SK-N-SH (cell line): ENCODE results near the gene TSC22D1. TPM values are rescaled to one million over a fixed set of nuclear protein-coding genes. Genes with fewer than 3 reads are reported as not detected.

Experiments used
- CTCF ChIA-PET: fragments of 300-600, 350-600 bp; formaldehyde crosslinking; extraction: SDS; loops from one replicate; lab custom pipeline; 2021; lab: Yijun Ruan, JAX
- POLR2A ChIA-PET: fragments of 350-600 bp; sonication (Branson Sonifier 250); formaldehyde crosslinking; extraction: SDS; loops from one replicate; lab custom pipeline; 2020; ENCODE audit warnings: antibody characterized with exemption, inconsistent platforms; lab: Yijun Ruan, JAX
- DNase-seq: peaks from one replicate; pipeline ENCODE4 v3.0.0; 2012
- H2AFZ ChIP-seq: fragments of 200-600 bp; sonication (generic); 2 replicates; pipeline ENCODE4 v1.8.1; 2016; ENCODE audit warnings: antibody characterized with exemption, mild to moderate bottlenecking, low read depth
- H3F3A ChIP-seq: fragments of 200-600 bp; sonication (generic); replicated peaks from 2 replicates; pipeline ENCODE3; 2016; ENCODE audit warnings: antibody characterized with exemption, mild to moderate bottlenecking; ENCODE audit not compliant: insufficient read depth
- H3K27ac ChIP-seq, 2 experiments: fragments of 200-500 bp in 1 of 2; fragments of 200-600 bp in 1 of 2; sonication (Bioruptor generic) in 1 of 2; sonication (generic), shearing (Covaris generic) in 1 of 2; 2 replicates each; pipeline versions ENCODE4 v1.5.1 to v1.6.1; 2014 to 2016; ENCODE audit warnings: low read depth in 2 of 2, inconsistent platforms in 1 of 2, low read length in 1 of 2, mild to moderate bottlenecking in 1 of 2, mixed read lengths in 1 of 2
- H3K27me3 ChIP-seq: fragments of 200-600 bp; sonication (generic), shearing (Covaris generic); 2 replicates; pipeline ENCODE4 v1.6.1; 2016; ENCODE audit warnings: mixed run types; ENCODE audit not compliant: insufficient read depth
- H3K36me3 ChIP-seq, 2 experiments: fragments of 200-500 bp in 1 of 2; fragments of 200-600 bp in 1 of 2; sonication (Bioruptor generic) in 1 of 2; sonication (generic) in 1 of 2; replicated peaks in 1 of 2; 2 replicates each; pipeline versions ENCODE3 to v1.5.1; 2014 to 2016; ENCODE audit warnings: low read length in 1 of 2, mild to moderate bottlenecking in 1 of 2; ENCODE audit not compliant: insufficient read depth in 2 of 2, control insufficient read depth in 1 of 2
- H3K4me1 ChIP-seq, 2 experiments: fragments of 200-500 bp in 1 of 2; fragments of 200-600 bp in 1 of 2; sonication (Bioruptor generic) in 1 of 2; sonication (generic), shearing (Covaris generic) in 1 of 2; 2 replicates each; pipeline versions ENCODE4 v1.5.1 to v1.6.1; 2014 to 2016; ENCODE audit warnings: low read depth in 1 of 2, low read length in 1 of 2, mixed run types in 1 of 2; ENCODE audit not compliant: insufficient read depth in 2 of 2, control insufficient read depth in 1 of 2
- H3K4me2 ChIP-seq: fragments of 200-600 bp; sonication (generic), shearing (Covaris generic); 2 replicates; pipeline ENCODE4 v1.6.1; 2017; ENCODE audit warnings: mixed run types
- H3K4me3 ChIP-seq, 2 experiments: fragments of 200-500 bp in 1 of 2; fragments of 200-600 bp in 1 of 2; sonication (Bioruptor generic) in 1 of 2; sonication (generic), shearing (Covaris generic) in 1 of 2; 2 replicates each; pipeline versions ENCODE4 v1.5.1 to v1.8.1; 2014 to 2016; ENCODE audit warnings: low read depth in 2 of 2, inconsistent platforms in 1 of 2, low read length in 1 of 2, mild to moderate bottlenecking in 1 of 2, mixed read lengths in 1 of 2, moderate library complexity in 1 of 2
- H3K79me2 ChIP-seq: fragments of 200-600 bp; sonication (generic); 2 replicates; pipeline ENCODE4 v1.8.1; 2017; ENCODE audit warnings: mild to moderate bottlenecking; ENCODE audit not compliant: insufficient read depth
- H3K9ac ChIP-seq: fragments of 200-600 bp; sonication (generic); 2 replicates; pipeline ENCODE4 v1.6.1; 2017; ENCODE audit warnings: mixed run types
- H3K9me2 ChIP-seq: fragments of 200-600 bp; sonication (generic); 2 replicates; pipeline ENCODE4 v1.6.1; 2017; ENCODE audit warnings: mixed run types
- H3K9me3 ChIP-seq: fragments of 200-600 bp; sonication (generic); 2 replicates; pipeline ENCODE4 v1.6.1; 2017; ENCODE audit warnings: mixed run types, mild to moderate bottlenecking, moderate library complexity
- H4K20me1 ChIP-seq: fragments of 200-600 bp; sonication (generic); 2 replicates; pipeline ENCODE4 v1.6.1; 2017; ENCODE audit warnings: mild to moderate bottlenecking, mixed run types; ENCODE audit not compliant: insufficient read depth
- ELF1 ChIP-seq: IDR thresholded peaks from 2 replicates; pipeline ENCODE4 v1.4.0; 2012
- EP300 ChIP-seq, 2 experiments: IDR thresholded peaks; 2 replicates each; pipeline versions ENCODE4 v1.4.0 to v1.6.1; 2012; ENCODE audit warnings: borderline replicate concordance in 1 of 2, low read depth in 1 of 2, low read length in 1 of 2
- FOXJ3 ChIP-seq: sonication (generic); formaldehyde crosslinking; IDR thresholded peaks from 2 replicates; pipeline ENCODE4 v1.5.1; 2020; ENCODE audit warnings: mild to moderate bottlenecking, missing genetic modification reagents
- GABPA ChIP-seq: IDR thresholded peaks from 2 replicates; pipeline ENCODE4 v1.4.0; 2012; ENCODE audit warnings: low read depth, mild to moderate bottlenecking
- GATA2 ChIP-seq: sonication (generic); formaldehyde crosslinking; IDR thresholded peaks from 2 replicates; pipeline ENCODE4 v1.5.0; 2020; ENCODE audit warnings: mild to moderate bottlenecking, missing genetic modification reagents
- JUND ChIP-seq: IDR thresholded peaks from 2 replicates; pipeline ENCODE4 v1.4.0; 2012
- MEF2A ChIP-seq: IDR thresholded peaks from 2 replicates; pipeline ENCODE4 v1.4.0; 2012; ENCODE audit warnings: low read depth, borderline replicate concordance
- MXI1 ChIP-seq: IDR thresholded peaks from 2 replicates; pipeline ENCODE4 v1.6.1; 2012; ENCODE audit warnings: mild to moderate bottlenecking, low read depth, low read length, improper control_type of control experiment
- NFIC ChIP-seq: IDR thresholded peaks from 2 replicates; pipeline ENCODE4 v1.4.0; 2012; ENCODE audit warnings: borderline replicate concordance
- PBX3 ChIP-seq: IDR thresholded peaks from 2 replicates; pipeline ENCODE4; 2012
- RCOR1 ChIP-seq: fragments of 150-350 bp; IDR thresholded peaks from 2 replicates; pipeline ENCODE4 v1.6.1; 2017; ENCODE audit warnings: antibody characterized with exemption, low read length
- REST ChIP-seq: IDR thresholded peaks from 2 replicates; pipeline ENCODE4 v1.6.1; 2012; ENCODE audit warnings: mild to moderate bottlenecking, low read depth, low read length, moderate library complexity
- SMC3 ChIP-seq: IDR thresholded peaks from 2 replicates; pipeline ENCODE4 v1.6.1; 2012; ENCODE audit warnings: low read depth, low read length, improper control_type of control experiment
- TAF1 ChIP-seq: IDR thresholded peaks from 2 replicates; pipeline ENCODE4 v1.6.1; 2012; ENCODE audit warnings: low read depth, mild to moderate bottlenecking, low read length, moderate library complexity, borderline replicate concordance
- TCF12 ChIP-seq: IDR thresholded peaks from 2 replicates; pipeline ENCODE4 v1.4.0; 2012
- YY1 ChIP-seq: IDR thresholded peaks from 2 replicates; pipeline ENCODE4 v1.4.0; 2012; ENCODE audit warnings: low read depth, mild to moderate bottlenecking
- WGBS: methylation state at CpG from one replicate; pipeline ENCODE4 v1.1.6; 2017; ENCODE audit warnings: low lambda C conversion rate; 5-methylcytosine and 5-hydroxymethylcytosine counted together
- polyA plus RNA-seq, 3 experiments: library from polyadenylated mRNA; depleted of rRNA; stranded (reverse); fragments of >200 nt; gene quantifications; 2 replicates each; pipeline ENCODE4 v1.2.3, GENCODE V29; 2012
- TF ChIP-seq, protein P1 (sequence below): IDR thresholded peaks from 2 replicates; pipeline ENCODE4 v1.4.0; 2012; ENCODE audit warnings: low read depth, borderline replicate concordance
- TF ChIP-seq, protein P2 (sequence below): fragments of 200-600 bp; sonication (generic); IDR thresholded peaks from 2 replicates; pipeline ENCODE4 v1.6.1; 2017; ENCODE audit warnings: antibody characterized with exemption, mild to moderate bottlenecking, moderate library complexity
- TF ChIP-seq, protein P3 (sequence below): IDR thresholded peaks from 2 replicates; pipeline ENCODE4 v1.4.0; 2012; ENCODE audit warnings: low read depth
- TF ChIP-seq, protein P4 (sequence below): fragments of 150-350 bp; IDR thresholded peaks from 2 replicates; pipeline ENCODE4 v1.6.1; 2017; ENCODE audit warnings: antibody characterized with exemption, low read length, low read depth, borderline replicate concordance

The TSC22D1 gene
- polyA plus RNA-seq, 1 of the 3 experiments (the other 2 are of a cell fraction) = 137 TPM

GRCh38 chr13:44397766-44398223 lies 178.3 kb downstream of the TSC22D1 start (continued):
- TF ChIP-seq, protein P1, sequence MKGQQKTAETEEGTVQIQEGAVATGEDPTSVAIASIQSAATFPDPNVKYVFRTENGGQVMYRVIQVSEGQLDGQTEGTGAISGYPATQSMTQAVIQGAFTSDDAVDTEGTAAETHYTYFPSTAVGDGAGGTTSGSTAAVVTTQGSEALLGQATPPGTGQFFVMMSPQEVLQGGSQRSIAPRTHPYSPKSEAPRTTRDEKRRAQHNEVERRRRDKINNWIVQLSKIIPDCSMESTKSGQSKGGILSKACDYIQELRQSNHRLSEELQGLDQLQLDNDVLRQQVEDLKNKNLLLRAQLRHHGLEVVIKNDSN = no peak
- TF ChIP-seq, all 33 proteins: peak for 0

DNA sequence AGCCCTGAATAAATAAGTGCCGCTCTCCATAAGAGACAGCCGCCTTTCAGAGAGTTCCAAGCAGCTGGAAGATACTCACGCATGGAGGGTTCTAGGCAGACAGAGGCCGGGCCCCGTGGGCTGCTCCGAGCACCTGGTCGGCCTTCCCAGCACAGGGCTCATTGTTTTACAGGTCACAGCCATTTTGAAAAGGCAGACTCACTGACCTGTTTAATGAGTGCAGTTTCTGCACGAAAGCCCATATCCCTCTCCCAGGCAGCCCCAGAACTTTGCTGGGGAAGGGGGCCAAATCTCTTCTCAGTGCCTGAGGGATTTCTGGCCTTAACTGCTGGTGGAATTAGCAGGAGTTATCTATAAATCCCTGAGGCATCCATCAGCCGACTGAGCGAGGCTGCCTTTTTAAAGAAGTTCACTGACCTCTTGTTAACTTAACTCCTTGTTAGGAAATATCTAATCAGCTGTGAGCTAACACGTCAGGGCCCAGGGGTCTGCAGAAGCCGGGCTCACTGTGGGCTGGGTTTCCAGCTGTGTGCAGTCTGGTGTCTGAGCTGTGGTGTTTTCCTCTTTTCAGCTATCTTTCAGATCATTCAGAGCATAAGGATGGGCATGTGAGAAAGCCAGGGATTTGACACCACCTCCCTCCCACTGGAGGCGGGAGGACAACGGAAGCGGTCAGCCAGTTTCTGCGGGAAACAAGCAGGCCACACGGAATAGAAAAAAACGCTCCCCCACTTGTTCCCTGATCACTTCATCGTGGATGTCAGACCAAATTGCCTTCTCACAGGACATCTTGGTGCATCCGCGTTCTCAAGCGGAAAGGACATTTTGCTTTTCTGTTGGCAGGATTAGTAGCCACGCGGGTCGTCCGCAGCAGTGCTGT lies 179.2 kb downstream of the TSC22D1 start:
- no peak overlapping the region for H3K9ac ChIP-seq
- peak overlapping the region in 1 of 2 experiments; percentile 98; a peak in 2 of 4 replicates for H3K27ac ChIP-seq
- WGBS = 76% methylated on average over 17 of the region's 26 CpGs
- H3K36me3 ChIP-seq = no peaks in the 10 kb centered on the region
- H3F3A ChIP-seq = no peaks in the 10 kb centered on the region
- H2AFZ ChIP-seq = no peak overlapping the region
- no peaks in the 10 kb centered on the region for H4K20me1 ChIP-seq
- POLR2A ChIA-PET = interaction anchor here (1.0 to 5.3 kb wide), 4 partner anchors 22 to 64 kb away, joined by 5 to 59 read pairs (median 8); partner anchors contain the start of gene SERP2
- H3K4me3 ChIP-seq = no peak overlapping the region
- H3K27me3 ChIP-seq = no peaks in the 10 kb centered on the region
- no peaks in the 10 kb centered on the region for H3K9me3 ChIP-seq
- CTCF ChIA-PET = interaction anchor here (1.0 to 1.7 kb wide), 5 partner anchors 18 to 205 kb away, joined by 3 to 5 read pairs (median 4); no protein-coding TSS in a partner anchor
- H3K4me1 ChIP-seq = peaks cover 0 to 42% of the 10 kb centered on the region in 2 experiments; a peak in 2 of 4 replicates
- DNase-seq = peak; percentile 77
- H3K79me2 ChIP-seq = no peaks in the 10 kb centered on the region
- H3K9me2 ChIP-seq = no peaks in the 10 kb centered on the region
- no peak overlapping the region for H3K4me2 ChIP-seq
- TF ChIP-seq TAF1 (no peak), JUND (no peak), FOXJ3 (CRISPR knock-in tag) (peak; percentile 53), SMC3 (peak; percentile 22; the same call in 1 of the 2 replicates), TCF12 (no peak), NFIC (no peak), GABPA (no peak), RCOR1 (peak; percentile 46), ELF1 (no peak), EP300 (IDR thresholded peaks at IDR 0.05; ENCODE audit: borderline replicate concordance in 1 of 2, low read depth in 1 of 2, low read length in 1 of 2) (peak in 1 of 2 experiments; percentile 67; a peak in 2 of 4 replicates), MEF2A (no peak), REST (no peak), GATA2 (CRISPR knock-in tag) (peak; percentile 86), MXI1 (peak; percentile 73; the same call in 1 of the 2 replicates), YY1 (no peak), PBX3 (no peak)
- TF ChIP-seq, protein P1 = no peak
- TF ChIP-seq, protein P2, sequence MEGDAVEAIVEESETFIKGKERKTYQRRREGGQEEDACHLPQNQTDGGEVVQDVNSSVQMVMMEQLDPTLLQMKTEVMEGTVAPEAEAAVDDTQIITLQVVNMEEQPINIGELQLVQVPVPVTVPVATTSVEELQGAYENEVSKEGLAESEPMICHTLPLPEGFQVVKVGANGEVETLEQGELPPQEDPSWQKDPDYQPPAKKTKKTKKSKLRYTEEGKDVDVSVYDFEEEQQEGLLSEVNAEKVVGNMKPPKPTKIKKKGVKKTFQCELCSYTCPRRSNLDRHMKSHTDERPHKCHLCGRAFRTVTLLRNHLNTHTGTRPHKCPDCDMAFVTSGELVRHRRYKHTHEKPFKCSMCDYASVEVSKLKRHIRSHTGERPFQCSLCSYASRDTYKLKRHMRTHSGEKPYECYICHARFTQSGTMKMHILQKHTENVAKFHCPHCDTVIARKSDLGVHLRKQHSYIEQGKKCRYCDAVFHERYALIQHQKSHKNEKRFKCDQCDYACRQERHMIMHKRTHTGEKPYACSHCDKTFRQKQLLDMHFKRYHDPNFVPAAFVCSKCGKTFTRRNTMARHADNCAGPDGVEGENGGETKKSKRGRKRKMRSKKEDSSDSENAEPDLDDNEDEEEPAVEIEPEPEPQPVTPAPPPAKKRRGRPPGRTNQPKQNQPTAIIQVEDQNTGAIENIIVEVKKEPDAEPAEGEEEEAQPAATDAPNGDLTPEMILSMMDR = no peak
- TF ChIP-seq, protein P3, sequence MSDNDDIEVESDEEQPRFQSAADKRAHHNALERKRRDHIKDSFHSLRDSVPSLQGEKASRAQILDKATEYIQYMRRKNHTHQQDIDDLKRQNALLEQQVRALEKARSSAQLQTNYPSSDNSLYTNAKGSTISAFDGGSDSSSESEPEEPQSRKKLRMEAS = no peak
- TF ChIP-seq, protein P4, sequence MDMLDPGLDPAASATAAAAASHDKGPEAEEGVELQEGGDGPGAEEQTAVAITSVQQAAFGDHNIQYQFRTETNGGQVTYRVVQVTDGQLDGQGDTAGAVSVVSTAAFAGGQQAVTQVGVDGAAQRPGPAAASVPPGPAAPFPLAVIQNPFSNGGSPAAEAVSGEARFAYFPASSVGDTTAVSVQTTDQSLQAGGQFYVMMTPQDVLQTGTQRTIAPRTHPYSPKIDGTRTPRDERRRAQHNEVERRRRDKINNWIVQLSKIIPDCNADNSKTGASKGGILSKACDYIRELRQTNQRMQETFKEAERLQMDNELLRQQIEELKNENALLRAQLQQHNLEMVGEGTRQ = no peak
